DMS153 treated with DMSO at 0.1 percent for 48 hours (cell line): ENCODE measurements around the gene GALNT9.
"Not testable (repeated sequence)": the region's sequence is repeated elsewhere in the genome, so short reads cannot be mapped to it uniquely, and the experiment has no call there.

Experiments
- DNase-seq: peaks from one replicate; lab custom pipeline; 2025; ENCODE audit not compliant: unreplicated experiment; lab: John Stamatoyannopoulos, UW

GALNT9 gene

DNA sequence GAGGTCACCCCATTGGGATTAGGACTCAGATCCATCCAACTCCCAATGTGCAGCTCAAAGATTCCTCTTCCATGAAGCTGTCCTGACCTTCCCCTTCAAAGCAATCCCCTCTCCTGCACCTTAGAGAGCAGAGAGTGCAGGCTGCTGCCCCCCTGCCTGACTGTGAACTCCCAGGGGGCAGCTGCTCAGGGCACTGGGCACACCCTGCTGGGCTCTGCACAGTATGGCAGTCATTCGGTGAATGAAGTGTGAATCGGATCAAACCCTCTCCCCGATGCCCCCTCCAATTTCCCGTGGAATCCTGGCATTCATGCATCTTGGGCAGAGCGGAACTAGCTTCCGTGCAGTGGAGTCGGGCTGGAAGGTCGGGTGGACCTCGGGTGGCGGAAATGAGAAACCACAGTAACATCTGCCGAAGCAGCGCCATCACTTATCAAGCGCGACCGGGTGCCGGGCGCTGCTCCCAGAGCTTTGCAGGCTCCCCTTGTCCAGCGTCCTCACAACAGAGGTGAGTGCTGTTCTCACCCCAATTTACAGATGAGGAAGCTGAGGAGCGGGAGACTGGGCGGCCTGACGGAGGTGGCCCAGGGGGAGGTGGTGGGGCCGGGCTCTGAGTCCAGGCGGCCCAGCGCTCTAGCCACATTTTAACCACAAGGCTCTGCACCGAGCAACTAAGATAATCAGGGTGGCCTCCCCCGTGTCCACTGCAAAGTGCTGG is 14.7 kb downstream of the GALNT9 start:
- DNase-seq, result no peak

DNA sequence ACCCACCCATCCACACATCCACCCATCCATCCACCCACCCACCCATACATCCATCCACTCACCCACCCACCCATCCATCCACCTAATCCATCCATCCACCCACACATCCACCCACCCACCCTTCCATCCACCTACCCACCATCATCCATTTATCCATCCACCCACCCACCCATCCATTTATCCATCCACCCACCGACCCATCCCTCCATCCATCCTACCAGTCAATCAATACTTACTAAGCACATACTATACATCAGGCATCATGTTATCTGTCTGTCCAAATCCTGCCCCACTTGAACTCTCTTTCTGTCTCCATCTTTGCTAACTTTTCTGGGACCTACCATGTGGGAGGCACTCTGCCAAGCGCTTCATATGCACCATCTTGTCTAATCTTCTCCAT is 15.4 kb downstream of the GALNT9 start:
- DNase-seq, result no peak

DNA sequence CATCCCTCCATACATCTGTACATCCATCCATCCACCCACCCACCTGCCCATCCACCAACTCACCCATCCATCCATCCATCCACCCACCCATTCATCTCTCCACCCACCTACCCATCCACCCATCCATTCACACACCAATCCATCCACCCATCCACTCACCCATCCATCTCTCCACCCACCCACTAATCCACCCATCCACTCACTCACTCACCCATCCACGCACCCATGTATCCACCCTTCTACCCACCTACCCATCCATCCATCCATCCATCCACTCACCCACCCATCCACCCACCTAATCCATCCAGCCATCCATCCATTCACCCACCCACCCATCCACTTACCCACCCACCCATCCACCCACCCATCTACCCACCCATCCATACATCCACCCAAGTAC is 16.2 kb downstream of the GALNT9 start:
- no peak for DNase-seq

DNA sequence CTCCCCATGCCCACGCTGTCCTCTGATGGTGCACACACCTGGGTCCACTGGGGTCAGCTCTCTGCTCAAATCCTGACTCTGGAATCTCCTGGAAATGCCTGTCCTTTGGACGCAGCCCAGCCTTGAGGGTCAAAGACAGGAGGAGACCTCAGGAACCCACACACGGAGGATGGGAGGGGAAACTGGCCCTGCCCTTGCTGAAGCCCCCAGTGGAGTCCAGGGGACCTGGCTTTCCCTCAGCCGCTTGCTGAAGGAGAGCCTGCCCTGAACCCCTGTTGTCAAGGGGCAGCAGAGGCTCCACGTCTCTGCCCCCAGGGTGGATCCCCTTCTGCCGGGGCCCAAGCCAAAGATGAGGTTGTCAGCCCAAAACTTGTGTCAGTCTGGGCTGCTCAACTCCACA is 16.9 kb downstream of the GALNT9 start:
- no peak for DNase-seq

DNA sequence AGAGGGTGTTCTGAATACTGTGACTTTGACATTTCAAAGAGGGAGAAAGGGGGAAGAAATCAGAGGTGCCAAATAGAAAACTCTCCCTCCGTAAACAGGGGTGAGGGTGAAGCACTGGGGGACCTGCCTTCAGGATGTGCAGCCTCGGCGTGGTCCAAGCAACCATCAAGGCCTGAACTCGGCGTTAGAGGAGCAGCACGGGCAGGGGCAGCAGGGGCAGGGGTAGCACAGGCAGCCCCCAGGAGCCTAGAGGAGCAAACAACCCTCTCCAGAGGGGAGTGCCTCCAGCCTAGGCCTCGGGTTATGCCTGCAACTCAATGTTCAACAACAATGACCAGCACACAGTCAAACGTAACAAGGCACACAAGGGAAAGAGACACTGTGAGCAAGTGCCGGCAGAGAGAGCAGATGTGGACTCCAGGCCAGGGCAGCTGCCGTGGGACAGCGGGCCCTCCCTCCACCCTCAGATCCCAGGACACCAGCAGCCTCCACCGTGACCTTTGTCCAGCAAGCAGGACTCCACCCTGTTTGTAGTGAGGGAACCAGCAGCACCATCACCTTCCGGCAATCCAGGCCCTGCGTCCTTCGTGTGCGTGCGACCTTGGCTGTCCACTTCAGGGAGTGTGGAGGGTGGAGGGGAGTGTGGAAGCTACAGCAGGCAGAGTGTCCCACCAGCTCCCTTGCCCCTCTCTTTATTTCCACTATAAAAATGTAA is 18.0 kb downstream of the GALNT9 start:
- DNase-seq, result no peak

DNA sequence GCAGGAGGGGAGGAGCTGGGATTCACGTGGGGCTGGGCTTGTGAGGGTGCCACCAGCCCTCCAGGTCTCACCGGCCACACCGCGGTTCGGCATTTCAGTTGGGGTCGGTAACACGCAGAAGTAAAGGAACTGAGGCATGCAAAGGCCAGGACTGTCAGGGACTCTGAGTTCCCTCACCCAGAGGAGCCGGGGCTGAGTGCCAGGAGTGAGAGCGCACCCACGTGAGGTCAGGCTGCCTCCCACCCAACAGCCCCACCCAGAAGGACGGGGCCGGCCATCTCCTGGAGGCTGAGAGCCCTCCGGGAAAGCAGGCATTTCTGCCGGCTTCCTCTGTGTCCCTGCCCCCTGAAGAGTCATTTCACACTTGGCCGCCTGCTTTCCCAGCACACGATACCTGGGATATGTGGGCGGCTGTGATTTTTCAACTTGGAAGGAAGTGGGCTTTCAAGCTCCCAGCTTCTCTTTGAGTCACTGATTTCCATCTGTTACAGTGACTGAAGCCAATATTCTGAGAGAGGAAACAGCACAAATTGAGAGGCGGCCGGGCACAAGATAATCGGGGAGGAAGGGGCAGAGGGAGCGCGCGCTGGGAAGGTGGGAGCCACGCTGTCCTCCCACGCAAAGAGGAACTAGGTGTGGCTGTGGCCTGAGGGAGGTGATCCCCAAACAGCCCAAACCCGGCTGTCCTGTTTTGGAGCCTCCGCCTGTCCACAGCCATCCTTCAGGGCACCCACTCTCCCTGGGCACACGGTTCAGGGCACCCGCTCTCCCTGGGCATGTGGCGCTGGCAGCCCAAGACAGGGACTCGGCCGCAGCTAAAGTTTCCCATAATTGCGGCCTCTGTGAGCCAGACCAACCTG is 19.0 kb downstream of the GALNT9 start:
- no peak for DNase-seq

DNA sequence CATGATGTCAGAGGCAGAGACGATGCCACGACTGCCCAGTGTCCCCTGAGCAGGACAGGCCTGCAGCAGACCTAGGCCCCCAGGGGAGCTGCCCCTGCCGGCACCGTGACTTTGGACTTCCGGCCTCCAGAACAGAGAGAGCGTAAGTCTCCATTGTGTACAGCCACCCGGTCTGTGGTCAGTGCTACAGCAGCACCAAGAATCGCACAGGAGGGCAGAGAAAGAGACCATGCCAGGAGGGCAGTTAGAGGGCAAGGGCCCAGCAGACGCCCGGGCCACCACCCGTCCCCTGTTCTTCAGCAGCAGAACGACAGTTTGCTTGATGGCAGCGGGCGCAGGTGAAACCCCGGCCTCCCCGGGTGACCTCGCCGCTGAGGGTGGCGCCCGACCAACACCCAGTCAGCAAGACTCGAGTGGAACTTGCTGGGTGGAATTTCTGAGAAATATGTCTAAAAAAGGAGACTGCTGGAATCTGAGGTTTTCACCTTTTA is 19.7 kb downstream of the GALNT9 start:
- no peak for DNase-seq

DNA sequence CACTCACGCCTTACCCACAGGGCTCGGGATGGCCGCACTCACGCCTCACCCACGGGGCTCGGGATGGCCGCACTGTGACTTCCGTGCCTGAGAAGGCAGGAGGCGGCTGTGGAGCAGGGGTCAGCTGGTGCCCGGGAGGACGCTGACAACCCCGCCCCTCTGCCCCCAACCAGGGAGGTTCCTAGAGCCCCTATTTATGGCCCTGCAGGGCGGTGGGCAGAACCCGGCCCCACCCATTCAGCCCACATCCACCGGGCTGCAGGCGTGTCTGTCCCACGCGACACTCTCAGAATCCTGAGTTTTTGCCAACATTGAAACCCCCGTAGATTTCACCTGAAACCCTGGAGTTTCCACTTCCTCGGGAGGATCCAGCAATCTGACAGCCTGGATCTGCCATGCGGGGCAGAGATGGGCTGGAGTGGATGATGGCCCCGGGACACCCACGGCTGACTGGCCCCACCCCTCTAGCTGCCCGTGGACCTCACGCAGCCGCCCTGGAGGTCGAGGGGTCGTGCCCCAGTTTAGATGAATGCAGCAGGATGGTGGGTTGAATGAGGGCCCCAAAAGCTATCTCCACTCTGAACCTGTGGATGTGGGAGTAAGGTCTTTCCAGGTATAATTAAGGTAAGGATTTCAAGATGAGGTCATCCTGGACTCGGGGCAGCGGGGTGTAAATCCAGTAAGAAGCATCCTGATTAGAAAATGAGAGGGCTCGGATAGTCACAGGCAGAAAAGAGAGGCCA is 20.4 kb downstream of the GALNT9 start:
- DNase-seq, result no peak

DNA sequence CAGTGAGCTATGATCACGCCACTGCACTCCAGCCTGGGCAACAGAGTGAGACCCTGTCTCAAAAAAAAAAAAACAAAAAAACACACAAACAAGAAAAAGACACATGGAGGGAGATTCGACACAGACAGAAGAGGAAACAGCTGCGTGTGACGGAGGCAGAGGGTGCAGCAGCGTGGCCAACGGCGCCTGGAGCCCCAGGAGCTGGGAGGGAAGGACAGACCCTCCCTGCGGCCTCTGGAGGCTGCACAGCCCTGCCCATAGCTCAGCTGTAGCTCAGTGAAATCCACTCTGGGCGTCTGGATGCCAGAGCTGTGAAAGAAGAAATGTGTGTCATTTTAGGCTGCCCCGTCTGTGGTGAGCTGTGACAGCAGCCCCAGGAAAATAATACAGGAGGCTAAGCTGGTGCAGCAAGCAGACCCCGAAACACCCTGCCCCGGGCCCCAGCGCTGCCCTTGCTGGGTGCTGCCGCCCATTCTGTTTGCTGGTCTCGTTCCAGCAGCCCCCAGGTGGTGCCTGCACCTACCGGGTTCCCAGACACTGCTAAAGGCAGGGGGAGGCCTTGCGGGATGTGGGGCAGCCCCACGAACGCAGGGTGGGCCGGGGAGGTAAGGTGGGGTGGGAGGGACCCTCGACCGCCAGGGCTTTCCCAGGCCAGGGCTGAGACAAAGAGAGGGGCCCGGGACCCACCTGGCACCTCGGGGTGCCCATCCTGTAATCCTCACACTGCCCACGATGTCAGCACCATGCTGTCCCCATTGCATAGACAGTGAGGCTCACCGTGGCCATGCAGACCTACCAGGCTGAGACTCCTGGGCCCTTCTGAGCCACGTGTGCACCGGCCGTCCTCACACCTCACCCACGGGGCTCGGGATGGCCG is 21.2 kb downstream of the GALNT9 start:
- no peak for DNase-seq

DNA sequence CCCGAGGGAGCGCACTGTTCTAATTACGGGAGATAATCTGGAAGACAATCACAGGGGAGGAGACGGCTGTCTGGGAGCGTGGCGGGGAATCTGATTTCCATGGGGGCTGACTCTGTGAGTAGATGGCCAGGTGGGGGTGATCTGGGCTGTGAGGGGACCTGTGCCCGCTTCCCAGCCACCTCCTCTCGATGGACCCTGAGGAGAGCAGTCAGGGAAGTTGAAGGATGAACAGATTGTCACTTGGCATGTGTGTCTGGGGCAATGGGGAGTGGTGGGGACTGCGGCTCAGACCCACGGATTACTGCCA is 22.6 kb downstream of the GALNT9 start:
- no peak for DNase-seq

DNA sequence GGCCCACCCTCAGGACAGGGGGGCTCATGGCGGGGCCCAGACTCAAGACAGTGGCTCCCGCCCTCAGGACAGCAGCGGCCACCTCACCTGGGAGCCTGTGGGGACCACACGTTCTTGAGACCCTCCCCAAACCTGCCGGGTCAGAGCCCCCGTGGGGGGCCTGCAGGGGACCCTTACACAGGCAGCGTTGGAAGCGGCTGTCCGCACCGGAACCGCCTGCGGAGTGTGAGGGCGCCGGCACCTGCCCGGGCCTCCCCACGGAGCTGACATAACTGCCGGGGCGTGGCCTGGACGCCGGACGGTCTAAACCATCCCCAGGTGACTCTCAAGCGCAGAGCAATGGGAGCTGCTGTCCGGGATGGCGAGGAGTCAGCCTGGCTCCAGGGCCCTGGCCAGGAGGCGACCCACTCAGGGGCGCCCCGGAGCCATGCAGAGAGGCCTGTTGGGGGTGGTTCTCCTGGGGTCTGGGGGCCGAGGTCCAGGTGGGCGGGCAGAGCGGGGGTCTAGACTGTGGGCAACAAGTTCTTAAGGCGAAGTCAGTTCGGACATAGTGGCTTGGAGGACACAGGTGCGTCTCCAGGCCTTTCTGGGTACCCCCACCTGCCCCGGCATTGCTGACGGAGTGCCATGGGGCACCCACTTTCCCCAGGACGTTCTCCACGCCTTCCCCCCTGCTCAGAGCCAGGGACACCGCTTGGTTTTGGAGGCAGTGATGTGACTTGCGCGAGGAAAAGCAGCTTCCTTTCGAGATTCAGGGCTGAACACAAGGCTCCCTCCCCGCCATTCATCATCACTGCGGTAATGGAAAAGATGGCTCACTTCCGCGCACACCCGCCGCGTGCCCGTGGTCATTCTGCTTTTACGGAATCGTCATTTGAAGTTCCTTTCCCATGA is 23.2 kb downstream of the GALNT9 start:
- DNase-seq, result no peak

DNA sequence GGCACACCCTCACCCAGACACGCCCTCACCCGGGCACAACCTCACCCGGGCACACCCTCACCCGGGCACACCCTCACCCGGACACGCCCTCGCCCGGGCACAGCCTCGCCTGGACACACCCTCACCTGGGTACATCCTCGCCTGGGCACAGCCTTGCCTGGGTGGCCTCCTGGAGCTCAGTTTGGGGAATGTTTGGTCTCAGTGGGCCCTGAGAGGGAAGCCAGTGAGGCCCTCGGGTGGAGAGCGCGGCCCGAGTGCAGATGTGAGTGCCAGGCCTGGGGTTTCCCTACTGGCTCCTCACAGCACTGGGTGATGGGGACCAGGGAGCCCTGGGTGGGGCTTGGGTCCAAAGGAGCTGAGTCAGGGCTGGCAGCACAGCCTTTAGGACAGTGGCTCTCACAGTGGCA is 23.8 kb downstream of the GALNT9 start:
- no peak for DNase-seq

DNA sequence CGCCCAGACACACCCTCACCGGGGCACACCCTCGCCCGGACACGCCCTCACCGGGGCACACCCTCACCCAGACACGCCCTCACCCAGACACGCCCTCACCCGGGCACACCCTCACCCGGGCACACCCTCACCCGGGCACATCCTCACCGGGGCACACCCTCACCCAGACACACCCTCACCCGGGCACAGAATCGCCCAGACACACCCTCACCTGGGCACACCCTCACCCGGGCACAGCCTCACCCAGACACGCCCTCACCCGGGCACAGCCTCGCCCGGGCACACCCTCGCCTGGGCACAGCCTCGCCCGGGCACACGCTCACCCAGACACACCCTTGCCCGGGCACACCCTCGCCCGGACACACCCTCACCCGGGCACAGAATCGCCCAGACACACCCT is 24.5 kb downstream of the GALNT9 start:
- DNase-seq, result not testable (repeated sequence)

DNA sequence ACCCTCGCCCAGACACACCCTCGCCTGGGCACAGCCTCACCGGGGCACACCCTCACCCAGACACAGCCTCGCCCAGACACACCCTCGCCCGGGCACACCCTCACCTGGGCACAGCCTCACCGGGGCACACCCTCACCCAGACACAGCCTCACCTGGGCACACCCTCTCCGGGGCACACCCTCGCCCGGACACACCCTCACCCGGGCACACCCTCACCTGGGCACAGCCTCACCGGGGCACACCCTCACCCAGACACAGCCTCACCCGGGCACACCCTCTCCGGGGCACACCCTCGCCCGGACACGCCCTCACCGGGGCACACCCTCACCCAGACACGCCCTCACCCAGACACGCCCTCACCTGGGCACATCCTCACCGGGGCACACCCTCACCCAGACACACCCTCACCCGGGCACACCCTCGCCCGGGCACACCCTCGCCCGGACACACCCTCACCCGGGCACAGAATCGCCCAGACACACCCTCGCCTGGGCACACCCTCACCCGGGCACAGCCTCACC is 25.5 kb downstream of the GALNT9 start:
- DNase-seq, result not testable (repeated sequence)

DNA sequence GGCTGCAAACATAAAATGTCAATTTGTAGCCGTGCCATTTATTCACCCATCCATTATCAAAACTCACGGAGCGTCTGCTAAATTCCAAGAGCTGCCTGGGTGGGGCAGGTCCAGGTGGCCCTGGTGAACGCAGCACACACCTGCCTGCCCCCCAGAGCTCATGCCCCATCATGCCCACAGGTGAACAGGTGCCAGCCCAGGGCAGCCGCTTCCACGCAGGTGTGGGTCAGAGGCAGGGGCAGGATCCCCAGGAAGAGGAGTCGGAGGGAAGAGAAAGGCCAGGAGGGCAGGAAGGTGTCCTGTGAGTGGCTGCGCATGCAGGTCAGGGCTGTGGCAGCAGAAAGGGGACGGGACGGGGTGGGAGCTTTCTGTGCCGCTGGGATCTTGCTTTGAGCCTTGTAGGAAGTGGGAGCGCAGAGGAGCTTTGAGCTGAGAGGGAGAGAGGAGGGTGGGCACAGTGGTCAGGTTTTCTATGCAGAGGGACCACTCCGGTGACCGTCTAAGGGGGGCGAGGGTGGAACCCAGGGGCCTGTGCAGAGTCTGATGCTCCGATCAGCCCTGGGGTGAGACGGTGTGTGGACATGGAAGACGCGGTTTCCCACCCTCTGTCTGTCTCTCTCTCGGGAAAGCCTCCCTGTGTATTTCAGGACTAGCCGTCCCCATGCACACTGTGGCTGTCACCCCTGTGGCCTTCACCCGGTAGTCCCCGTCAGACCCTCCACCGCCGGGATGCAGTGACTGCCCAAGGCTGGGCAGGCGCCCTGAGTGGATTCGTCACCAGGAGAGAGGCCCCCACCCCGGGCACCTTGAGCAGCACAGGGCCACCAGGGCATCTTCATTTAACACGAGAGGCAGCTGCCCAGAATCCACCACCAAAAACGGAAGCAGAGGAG is 26.7 kb downstream of the GALNT9 start:
- DNase-seq, result no peak

DNA sequence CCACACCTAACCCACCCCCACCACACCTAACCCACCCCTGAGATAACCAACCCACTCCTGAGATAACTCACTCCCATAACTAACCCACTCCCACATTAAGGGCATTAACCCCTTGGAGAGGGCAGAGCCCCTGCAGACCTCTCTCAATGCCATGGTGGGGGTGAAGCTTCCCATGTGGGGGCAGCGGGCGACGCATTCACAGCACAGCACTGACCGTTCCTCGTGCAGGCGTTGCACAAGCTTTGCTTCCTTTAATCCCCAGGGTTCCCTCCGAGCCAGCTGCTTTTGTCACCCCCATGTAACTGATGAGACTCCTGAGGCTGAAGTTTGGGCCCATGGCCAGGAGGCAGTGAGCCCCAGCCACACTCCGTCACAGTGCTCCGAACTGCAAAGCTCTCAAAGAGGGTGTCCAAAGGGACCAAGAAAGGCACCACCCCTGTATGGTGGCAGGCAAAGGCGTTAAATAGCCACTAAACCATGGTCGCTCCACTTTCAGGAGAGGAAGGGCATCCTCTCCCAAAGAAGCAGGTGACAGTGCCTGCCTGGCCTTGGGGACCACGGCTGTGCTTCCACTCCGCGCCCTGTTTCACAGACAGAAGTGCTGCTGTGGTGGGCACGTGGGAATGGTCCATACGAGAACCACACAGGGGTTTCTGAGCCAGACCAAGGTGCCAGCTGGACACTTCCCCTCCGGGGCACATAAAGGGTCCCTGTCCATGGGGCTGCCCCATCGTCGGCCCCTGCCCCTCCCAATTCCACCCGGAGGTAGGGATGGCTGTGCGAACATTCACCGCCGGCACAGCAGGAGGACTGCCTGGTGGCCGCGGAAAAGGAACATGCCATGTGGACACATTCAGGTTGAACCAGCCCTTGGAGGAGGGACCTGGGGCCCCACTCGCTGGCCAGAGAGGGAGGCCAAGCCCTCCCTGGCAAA is 28.3 kb downstream of the GALNT9 start:
- DNase-seq, result no peak

DNA sequence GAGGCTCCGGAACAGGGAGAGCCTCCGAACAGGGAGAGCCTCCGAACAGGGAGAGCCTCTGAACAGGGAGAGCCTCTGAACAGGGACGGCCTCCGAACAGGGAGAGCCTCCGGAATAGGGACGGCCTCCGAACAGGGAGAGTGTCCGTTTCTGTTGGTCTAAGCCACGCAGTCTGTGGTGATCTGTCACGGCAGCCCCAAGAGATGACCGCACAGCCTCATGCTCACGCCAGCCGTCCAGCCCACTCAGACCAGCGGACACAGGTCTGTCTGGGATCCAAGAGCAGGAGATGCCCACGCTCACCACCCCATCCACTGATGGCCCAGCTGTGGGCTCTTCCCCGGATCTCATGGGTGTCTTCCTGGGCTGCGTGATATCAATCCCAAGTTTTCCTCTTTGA is 33.3 kb downstream of the GALNT9 start:
- no peak for DNase-seq
